NCI-H128 (cell line): ENCODE measurements around the gene CDNF.
"Not testable (repeated sequence)": the region's sequence is repeated elsewhere in the genome, so short reads cannot be mapped to it uniquely, and the experiment has no call there.

ENCODE experiments used
- DNase-seq: peaks from one replicate; lab custom pipeline; 2025; ENCODE audit not compliant: unreplicated experiment; lab: John Stamatoyannopoulos, UW

The CDNF gene

GRCh38 chr10:14839305-14839695 lies 1.5 kb upstream of the CDNF start:
- no peak for DNase-seq

GRCh38 chr10:14838582-14839304 lies 906 bp upstream of the CDNF start:
- no peak for DNase-seq

- DNase-seq, result no peak
Observed at GRCh38 chr10:14837003-14837756, 657 bp downstream of the CDNF start.

DNA sequence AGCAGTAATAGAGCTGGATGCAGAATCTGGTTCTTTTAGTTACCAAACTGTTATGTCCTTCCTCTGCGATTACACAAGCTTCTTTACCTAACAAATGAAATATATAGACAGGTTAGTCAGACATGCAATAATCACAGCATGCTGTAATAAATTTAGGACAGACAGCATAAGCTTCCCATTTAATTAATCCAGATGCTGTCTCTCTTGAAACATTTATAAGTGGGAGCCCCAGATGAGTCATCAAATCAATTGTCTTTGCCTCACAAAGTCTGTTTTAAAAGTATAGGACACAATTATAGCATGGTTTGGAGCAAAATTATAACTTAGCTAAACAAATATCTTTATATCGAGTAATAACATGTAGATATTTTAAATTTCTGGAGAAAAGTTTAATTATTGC lies 1.6 kb downstream of the CDNF start:
- DNase-seq, result no peak

DNA sequence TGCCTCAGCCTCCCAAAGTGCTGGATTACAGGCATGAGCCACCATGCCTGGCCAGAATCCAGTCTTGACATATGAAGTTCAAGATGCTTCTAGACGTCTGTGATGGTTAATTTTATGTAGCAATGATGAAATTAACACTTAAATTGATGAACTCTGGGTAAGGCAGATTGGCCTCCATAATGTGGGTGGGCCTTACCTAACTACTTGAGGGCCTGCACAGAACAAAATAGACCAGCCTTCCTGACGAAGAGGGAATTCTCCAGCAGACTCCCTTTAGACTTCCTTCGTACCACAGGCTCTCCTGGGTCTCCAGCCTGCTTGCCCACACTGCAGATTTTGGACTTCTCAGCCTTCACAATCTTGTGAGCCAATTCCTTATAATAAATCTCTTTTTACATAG lies 4.7 kb downstream of the CDNF start:
- no peak for DNase-seq

DNA sequence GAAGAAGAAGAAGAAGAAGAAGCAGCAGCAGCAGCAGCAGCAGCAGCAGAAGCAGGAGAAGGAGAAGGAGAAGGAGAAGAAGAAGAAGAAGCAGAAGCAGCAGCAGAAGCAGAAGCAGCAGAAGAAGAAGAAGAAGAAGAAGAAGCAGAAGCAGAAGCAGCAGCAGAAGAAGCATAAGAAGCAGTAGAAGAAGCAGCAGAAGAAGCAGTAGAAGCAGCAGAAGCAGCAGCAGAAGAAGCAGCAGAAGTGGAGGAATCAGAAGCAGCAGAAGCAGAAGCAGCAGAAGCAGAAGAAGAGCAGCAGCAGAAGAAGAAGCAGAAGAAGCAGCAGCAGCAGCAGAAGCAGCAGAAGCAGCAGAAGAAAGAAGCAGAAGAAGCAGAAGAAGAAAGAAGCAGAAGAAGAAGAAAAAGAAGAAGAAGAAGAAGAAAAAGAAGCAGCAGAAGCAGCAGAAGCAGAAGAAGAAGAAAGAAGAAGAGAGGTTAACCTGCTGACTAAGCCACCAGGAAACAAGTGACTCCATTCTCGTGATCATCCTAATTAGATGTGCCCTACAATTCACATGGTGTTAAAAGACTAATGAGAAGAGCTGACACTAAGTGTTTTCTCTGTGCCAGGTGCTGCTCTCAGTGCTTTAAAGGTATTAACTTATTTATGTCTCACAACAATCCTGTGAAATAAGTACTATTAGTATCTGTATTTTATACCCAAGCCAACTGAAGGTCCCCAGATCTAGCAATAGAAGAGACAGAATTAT lies 11.6 kb downstream of the CDNF start:
- no peak for DNase-seq

DNA sequence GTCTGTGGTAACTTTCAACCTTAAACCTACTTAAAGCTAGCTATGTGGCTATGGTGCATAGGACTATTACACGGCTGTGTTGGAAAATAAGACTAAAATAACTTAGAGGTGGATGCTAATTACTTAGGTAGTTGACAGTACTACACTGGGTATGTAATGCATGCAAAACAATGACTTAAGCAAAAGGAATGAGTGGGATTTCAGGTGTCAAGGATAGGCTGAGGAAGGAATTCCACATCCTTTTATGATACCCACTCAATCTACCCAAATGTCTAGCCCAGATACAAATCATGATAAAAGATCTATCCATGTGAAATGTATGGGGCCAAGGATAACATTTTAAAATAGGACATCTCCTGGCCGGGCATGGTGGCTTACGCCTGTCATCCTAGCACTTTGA lies 13.9 kb downstream of the CDNF start:
- no peak for DNase-seq

DNA sequence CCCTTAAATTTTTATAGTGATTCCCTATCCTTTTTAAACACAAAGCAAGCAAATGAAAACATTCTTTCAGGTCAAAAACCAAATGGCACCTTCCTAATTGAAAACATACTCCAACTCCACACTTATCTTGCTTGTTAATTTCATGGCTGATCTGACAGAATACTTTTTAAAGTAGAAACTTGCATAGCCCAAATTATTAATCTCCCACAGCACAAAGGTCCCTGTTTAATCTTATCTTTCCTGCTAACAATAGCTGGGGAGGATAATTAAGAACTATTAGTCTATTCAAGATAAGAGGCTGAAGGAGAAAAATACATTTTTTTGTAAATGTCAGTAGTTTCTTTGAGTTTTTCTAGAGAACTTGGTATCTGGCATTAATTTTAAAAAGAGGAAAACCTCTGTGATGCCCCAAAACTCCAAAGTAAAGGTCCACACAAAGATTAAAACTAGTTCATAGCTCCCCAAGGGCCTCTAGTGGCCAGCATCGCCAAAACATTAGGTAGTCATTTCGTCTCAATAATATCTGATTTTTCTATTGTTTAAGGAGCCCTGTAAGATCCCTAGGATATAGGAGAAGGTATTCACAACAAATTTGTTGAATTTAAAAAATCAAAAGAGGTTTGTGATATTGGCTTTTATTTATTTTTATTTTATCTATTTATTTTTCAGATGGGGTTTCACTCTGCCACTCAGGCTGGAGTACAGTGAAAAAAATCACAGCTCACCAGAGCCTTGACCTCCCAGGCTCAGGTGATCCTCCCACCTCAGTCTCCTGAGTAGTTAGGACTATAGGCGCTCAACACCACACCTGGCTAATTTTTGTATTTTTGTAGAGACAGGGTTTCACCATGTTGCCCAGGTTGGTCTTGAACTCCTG lies 14.7 kb downstream of the CDNF start:
- no peak for DNase-seq

DNA sequence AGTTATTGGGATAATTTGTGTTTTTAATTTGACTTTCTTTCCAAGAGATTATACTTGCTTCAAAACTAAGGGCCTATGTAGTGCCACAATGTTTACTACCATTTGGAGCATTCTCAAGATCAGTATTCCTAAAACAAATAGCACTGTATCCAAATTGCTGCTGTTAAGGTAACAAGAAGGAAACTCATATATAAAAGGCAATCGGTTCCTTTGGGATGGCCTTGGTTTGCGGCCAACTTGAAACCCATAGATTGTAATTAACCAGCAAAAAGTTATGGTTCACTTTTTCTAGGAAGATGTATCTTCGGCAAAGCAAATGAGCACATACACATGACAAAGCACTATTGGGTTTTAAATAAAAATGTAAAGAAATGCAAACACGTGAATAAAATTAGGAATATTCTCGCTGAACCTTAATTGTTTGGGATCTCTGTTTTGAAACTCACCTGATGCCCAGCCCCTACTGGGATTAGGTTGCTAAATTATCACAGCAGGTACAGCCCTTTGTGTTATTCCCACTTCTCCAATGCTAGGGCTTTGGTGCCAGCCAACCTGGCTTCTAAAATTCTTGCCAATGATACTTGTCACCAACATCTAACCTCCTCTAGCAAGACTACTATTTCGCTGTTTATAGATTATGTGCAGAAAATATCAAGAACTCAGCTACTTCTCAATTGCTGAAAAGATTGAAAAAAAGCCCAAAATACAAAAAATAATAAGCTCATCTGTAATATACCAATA lies 16.0 kb downstream of the CDNF start:
- DNase-seq, result no peak

- no peak for DNase-seq
Observed at GRCh38 chr10:14820775-14821154, 17.1 kb downstream of the CDNF start.

DNA sequence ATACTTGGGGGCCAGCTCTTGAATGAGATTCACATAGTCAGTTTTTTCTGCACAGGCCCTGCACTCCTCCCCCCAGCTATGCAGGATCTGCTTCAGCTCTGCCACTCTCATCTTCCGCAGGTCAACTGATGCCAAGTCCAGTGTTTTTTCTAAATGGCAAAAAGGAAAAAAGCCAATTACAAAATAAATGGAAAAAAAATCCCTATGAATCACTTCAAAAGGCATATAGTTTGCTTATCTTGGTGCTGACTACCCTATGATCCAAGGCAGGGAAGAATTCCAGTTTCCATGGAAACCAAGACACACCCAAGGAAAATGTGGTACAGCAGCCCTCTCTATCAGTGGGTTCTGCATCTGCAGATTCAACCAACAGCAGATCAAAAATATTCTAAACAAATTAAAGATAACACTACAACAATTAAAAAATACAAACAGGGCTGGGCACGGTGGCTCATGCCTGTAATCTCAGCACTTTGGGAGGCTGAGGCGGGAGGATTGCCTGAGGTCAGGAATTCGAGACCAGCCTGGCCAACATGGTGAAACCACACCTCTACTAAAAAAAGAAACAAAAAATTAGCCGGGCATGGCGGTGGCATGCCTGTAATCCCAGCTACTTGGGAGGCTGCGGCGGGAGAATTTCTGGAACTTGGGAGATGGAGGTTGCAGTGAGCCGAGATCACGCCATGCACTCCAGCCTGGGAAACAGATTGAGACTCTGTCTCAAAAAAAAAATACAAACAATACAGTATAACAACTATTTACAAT lies 17.6 kb downstream of the CDNF start:
- no peak for DNase-seq

- not testable (repeated sequence) for DNase-seq
Observed at GRCh38 chr10:14816717-14817116, 21.1 kb downstream of the CDNF start.

DNA sequence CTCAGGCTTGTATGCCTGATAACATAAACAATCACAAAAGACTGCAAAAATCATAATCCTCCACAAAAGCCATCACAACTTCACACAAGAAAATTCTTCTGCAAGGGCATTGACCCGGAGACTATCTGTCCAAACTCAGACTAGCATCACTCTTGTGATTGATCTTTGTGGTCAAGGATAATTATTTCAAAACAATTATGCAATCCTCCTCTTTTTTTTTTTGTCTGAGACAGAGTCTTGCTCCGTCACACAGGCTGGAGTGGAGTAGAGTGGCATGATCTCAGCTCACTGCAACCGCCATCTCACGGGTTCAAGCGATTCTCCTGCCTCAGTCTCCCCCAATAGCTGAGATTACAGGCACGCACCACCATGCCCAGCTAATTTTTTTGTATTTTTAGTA lies 22.2 kb downstream of the CDNF start:
- DNase-seq, result no peak

- no peak for DNase-seq
Observed at GRCh38 chr10:14812271-14812670, 25.6 kb downstream of the CDNF start.

GRCh38 chr10:14810969-14811953 lies 26.6 kb downstream of the CDNF start:
- no peak for DNase-seq

DNA sequence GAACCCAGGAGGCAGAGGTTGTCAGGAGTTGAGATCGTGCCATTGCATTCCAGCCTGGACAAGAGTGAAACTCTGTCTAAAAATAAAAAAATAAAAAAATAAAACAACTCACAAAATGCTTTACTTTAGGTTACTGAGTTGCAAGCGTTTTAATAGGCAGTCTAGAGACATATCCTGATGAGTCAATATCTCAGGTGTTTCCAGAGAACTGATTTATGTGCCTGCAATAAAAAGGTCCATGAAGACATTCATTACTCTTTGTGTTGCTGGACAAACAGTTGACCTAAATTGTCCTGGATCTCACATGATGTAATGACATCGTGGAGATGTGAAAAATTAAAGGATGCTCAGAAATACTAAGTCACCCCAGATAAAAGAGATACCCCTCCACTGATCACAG lies 31.5 kb downstream of the CDNF start:
- DNase-seq, result no peak

DNA sequence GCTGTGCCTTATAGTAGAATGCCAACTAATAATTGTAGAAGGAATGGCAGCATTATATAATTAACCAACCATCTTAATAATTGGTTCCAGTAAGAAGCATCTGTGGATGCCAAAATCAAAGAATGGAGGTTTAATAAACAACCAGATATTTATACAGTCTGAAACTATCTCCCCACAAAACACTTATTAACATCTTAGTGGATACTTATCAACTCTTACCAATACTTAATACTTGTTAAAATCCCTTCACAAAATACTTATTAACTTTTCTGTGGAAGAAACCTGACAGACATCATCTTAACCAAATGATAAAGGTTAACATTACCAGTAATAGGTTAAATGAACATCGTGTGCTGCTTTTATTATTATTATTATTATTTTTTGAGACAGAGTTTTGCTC lies 34.0 kb downstream of the CDNF start:
- DNase-seq, result no peak

- DNase-seq, result no peak
Observed at GRCh38 chr10:14801723-14802122, 36.1 kb downstream of the CDNF start.
